ENCODE measurements around the gene SNRPA. TPM values are rescaled to one million over a fixed set of nuclear protein-coding genes. Genes with fewer than 3 reads are reported as not detected.

Gene SNRPA
- total RNA-seq, 1 experiment from 2014 or later: 225 TPM

DNA sequence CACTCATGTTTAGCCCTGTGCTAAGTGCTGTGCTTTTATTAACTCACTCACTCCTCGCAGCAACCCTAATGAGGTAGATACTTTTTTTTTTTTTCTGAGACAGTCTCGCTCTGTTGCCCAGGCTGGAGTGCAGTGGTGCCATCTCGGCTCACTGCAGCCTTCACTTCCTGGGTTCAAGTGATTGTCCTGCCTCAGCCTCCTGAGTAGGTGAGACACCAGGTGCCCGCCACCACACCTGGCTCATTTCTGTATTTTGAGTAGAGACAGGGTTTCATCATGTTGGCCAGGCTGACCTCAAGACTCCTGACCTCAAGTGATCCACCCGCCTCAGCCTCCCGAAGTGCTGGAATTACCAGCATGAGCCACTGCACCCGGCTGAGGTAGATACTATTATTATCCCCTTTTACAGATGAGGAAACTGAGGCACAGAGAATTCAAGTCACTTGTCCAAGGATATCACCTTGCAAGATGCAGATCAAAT, 31.5 kb upstream of the SNRPA start:
- no peak overlapping the region for H4K91ac ChIP-seq (ENCODE audit: insufficient read length, low read depth, low read length)
- no peak overlapping the region for H3K23ac ChIP-seq (ENCODE audit: insufficient read length, low read depth, low read length)
- no peak overlapping the region for H2BK120ac ChIP-seq (ENCODE audit: low read depth, low read length, poor library complexity, severe bottlenecking)
- Mint-ChIP-seq H3K4me1 (peaks cover 24 to 40% of the 10 kb centered on the region in 2 experiments), H3K4me3 (peak overlapping the region; percentile 93 to 94), H3K27ac (no peak overlapping the region), H3K27me3 (ENCODE audit: low read depth) (no peaks in the 10 kb centered on the region), H3K9me3 (peaks cover 0 to 3% of the 10 kb centered on the region in 2 experiments; a peak in 2 of 5 replicates), H3K36me3 (ENCODE audit: insufficient read depth in 1 of 3, low read depth in 3 of 3) (peaks cover 15 to 29% (median 23%) of the 10 kb centered on the region in 3 experiments)
- no peak overlapping the region for H2BK5ac ChIP-seq (ENCODE audit: insufficient read length, low read length)
- no peak overlapping the region for H2AK5ac ChIP-seq (ENCODE audit: insufficient read length, low read length)
- H3T11ph ChIP-seq (ENCODE audit: low read length): no peak overlapping the region
- no peak overlapping the region for H4K8ac ChIP-seq (replicated peaks; ENCODE audit: insufficient read length, low read depth, low read length)
- no peak overlapping the region for H3K9ac ChIP-seq (ENCODE audit: extremely low read depth, insufficient read length, low read length)
- TF ChIP-seq, protein P1, sequence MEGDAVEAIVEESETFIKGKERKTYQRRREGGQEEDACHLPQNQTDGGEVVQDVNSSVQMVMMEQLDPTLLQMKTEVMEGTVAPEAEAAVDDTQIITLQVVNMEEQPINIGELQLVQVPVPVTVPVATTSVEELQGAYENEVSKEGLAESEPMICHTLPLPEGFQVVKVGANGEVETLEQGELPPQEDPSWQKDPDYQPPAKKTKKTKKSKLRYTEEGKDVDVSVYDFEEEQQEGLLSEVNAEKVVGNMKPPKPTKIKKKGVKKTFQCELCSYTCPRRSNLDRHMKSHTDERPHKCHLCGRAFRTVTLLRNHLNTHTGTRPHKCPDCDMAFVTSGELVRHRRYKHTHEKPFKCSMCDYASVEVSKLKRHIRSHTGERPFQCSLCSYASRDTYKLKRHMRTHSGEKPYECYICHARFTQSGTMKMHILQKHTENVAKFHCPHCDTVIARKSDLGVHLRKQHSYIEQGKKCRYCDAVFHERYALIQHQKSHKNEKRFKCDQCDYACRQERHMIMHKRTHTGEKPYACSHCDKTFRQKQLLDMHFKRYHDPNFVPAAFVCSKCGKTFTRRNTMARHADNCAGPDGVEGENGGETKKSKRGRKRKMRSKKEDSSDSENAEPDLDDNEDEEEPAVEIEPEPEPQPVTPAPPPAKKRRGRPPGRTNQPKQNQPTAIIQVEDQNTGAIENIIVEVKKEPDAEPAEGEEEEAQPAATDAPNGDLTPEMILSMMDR (conservative IDR thresholded peaks at IDR 0.05): no peak
- H4K5ac ChIP-seq (ENCODE audit: insufficient read length, low read depth, low read length): no peak overlapping the region
- H2AFZ ChIP-seq (ENCODE audit: low read length): no peak overlapping the region
- peaks cover 32% of the 10 kb centered on the region for H3K23me2 ChIP-seq (ENCODE audit: insufficient read length, low read depth, low read length, poor library complexity, severe bottlenecking)
- H3K79me1 ChIP-seq (ENCODE audit: insufficient read depth, low read depth, low read length, poor library complexity, severe bottlenecking): no peaks in the 10 kb centered on the region
- H2BK15ac ChIP-seq (ENCODE audit: low read depth, low read length): no peak overlapping the region
- no peak overlapping the region for H3K14ac ChIP-seq (ENCODE audit: insufficient read depth, low read length)
- H3K4me2 ChIP-seq (ENCODE audit: insufficient read depth, insufficient read length, low read length): peak overlapping the region; percentile 90
- no peak overlapping the region for H3K27ac ChIP-seq (ENCODE audit: insufficient read length, low read depth, low read length)
- H4K20me1 ChIP-seq (ENCODE audit: control insufficient read depth, insufficient read depth, insufficient read length): no peaks in the 10 kb centered on the region
- H2BK12ac ChIP-seq (ENCODE audit: insufficient read length, low read depth, low read length): no peak overlapping the region
- H3K4ac ChIP-seq (ENCODE audit: low read depth, low read length): no peak overlapping the region
- H2BK20ac ChIP-seq (ENCODE audit: low read depth, low read length, poor library complexity, severe bottlenecking): no peak overlapping the region
- no peaks in the 10 kb centered on the region; the same call in 1 of the 2 replicates for H3K79me2 ChIP-seq (ENCODE audit: insufficient read depth, low read length)
- WGBS (ENCODE audit: extremely low coverage, insufficient read length, low lambda C conversion rate): no CpG with 5 or more reads among the region's 7 CpGs
- H3K4me1 ChIP-seq (ENCODE audit: insufficient read depth, low read length): no peaks in the 10 kb centered on the region; the same call in 1 of the 2 replicates
- no peaks in the 10 kb centered on the region for H3K27me3 ChIP-seq (ENCODE audit: insufficient read depth, low read length)
- H3K56ac ChIP-seq (ENCODE audit: insufficient read length, low read depth, low read length): no peak overlapping the region
- DNase-seq: no peak
- no peaks in the 10 kb centered on the region for H3K9me3 ChIP-seq (ENCODE audit: control insufficient read depth, low read depth, low read length)
- no peak overlapping the region for H3K18ac ChIP-seq (ENCODE audit: insufficient read length, low read depth, low read length)
